Thoracic aorta (tissue), 2 donors: Measurements from ENCODE around the gene CRISPLD2. TPM values are rescaled to one million over a fixed set of nuclear protein-coding genes. Genes with fewer than 3 reads are reported as not detected.

Source experiments
- ATAC-seq: fragments of 150-250 bp; one replicate; pipeline ENCODE4 v1.8.0; 2017; ENCODE audit warnings: low read depth; ENCODE audit not compliant: insufficient number of reproducible peaks, low FRiP score
- DNase-seq: peaks from one replicate; pipeline ENCODE4 v3.0.0-alpha.2; 2020; ENCODE audit warnings: low spot score
- H3K27ac ChIP-seq, 2 donors: fragments of 200-600 bp; sonication (generic); 1 replicate in 1 of 2; 2 replicates in 1 of 2; pipeline ENCODE4 v1.5.1; 2016; ENCODE audit warnings: mild to moderate bottlenecking in 2 of 2, moderate library complexity in 2 of 2
- H3K27me3 ChIP-seq: fragments of 200-600 bp; sonication (generic); replicated peaks from 2 replicates; pipeline ENCODE4 v1.6.0; 2016; ENCODE audit warnings: mild to moderate bottlenecking; ENCODE audit not compliant: insufficient read depth
- H3K36me3 ChIP-seq: fragments of 200-600 bp; sonication (generic); one replicate; pipeline ENCODE4 v1.5.1; 2016
- H3K4me1 ChIP-seq, 2 donors: fragments of 200-600 bp; sonication (generic); 1 replicate in 1 of 2; 2 replicates in 1 of 2; pipeline versions ENCODE4 v1.5.1 to v1.6.0; 2016; ENCODE audit warnings: low read depth in 2 of 2, mild to moderate bottlenecking in 1 of 2; ENCODE audit not compliant: control insufficient read depth in 1 of 2
- H3K4me3 ChIP-seq: fragments of 200-600 bp; sonication (generic); 2 replicates; pipeline ENCODE4 v1.5.1; 2016; ENCODE audit warnings: mild to moderate bottlenecking
- H3K9me3 ChIP-seq: fragments of 200-600 bp; sonication (generic); 2 replicates; pipeline ENCODE4 v1.5.1; 2016
- total RNA-seq, 2 donors: library from RNA; depleted of rRNA; stranded (reverse); fragments of >200 nt; gene quantifications; one replicate each; pipeline versions ENCODE4 v1.1.0 to v1.2.3, GENCODE V29; 2016
- TF ChIP-seq, protein P1 (sequence below): fragments of 200-600 bp; sonication (generic); IDR thresholded peaks from one replicate; pipeline ENCODE4 v1.5.1; 2019; ENCODE audit warnings: antibody characterized with exemption

CRISPLD2 gene
- total RNA-seq, 2 donors from 2014 or later: 116 to 390 TPM

DNA sequence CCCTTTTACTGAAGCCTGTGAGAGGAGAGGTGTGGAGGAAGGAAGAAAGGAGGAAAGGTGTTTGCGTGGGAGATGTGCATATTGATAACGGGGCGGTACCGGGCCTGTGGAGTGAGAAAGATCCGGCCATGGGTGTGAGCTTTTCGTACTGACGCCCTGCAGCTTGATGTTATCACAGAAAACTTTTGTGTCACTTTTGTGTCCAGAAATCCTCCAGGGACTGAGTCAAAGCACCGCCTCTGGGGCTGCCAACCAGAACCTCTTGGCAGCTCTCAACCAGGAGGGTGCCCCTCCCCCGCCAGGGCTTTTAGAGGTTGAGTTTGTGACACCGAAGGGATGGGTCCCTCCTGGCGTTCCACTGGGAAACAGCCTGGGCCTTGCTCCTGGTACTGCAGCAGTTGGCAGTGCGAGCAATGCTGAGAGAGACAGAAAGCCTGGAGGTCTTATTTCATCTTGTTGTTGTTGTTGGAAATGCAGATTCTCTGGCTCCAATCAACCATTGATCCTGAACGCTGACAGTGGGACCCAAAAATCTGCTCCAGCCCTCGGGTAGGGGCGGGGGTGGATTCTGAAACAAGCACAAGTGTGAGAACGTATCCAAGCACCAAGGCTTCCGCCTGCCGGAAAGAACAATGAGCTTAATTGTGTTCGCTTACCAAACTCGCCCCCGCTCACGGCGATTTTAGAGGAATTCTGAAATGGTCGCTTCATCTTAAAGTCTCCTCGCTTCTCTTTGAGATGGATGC lies 65.0 kb downstream of the CRISPLD2 start:
- H3K9me3 ChIP-seq: no peaks in the 10 kb centered on the region
- no peaks in the 10 kb centered on the region for H3K27me3 ChIP-seq
- no peaks in the 10 kb centered on the region for H3K36me3 ChIP-seq
- TF ChIP-seq, protein P1, sequence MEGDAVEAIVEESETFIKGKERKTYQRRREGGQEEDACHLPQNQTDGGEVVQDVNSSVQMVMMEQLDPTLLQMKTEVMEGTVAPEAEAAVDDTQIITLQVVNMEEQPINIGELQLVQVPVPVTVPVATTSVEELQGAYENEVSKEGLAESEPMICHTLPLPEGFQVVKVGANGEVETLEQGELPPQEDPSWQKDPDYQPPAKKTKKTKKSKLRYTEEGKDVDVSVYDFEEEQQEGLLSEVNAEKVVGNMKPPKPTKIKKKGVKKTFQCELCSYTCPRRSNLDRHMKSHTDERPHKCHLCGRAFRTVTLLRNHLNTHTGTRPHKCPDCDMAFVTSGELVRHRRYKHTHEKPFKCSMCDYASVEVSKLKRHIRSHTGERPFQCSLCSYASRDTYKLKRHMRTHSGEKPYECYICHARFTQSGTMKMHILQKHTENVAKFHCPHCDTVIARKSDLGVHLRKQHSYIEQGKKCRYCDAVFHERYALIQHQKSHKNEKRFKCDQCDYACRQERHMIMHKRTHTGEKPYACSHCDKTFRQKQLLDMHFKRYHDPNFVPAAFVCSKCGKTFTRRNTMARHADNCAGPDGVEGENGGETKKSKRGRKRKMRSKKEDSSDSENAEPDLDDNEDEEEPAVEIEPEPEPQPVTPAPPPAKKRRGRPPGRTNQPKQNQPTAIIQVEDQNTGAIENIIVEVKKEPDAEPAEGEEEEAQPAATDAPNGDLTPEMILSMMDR: no peak
- H3K4me3 ChIP-seq: no peak overlapping the region
- peaks cover 0 to 15% of the 10 kb centered on the region in 2 donors for H3K4me1 ChIP-seq
- no peak for DNase-seq
- H3K27ac ChIP-seq: no peak overlapping the region
- no peak for ATAC-seq

DNA sequence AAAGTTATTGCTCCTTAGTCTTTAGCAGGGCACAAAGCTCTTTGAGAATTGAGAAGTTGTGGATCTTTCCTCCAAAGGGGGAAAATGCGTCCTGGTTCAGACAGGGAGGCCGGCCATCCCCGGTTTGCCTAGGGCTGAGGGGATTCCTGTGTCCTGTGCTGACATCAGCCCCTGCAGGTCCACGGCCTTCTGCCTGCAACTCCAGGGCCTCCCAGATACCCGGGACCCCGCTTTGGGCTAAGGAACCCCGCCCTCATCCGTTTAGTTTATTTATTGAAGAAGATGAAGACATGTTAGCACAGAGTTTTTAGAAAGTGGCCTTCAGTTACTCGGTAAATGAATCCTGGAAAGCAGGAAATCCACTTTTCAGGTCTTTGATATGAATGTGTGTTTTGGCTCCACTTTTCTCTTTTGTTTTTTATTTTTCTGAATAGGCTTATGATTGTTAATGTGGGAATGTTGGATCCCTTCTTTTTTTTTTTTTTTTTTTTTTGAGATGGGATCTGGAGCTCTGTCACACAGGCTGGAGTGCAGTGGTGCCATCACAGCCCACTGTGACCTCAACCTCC lies 65.6 kb downstream of the CRISPLD2 start:
- no peaks in the 10 kb centered on the region for H3K9me3 ChIP-seq

DNA sequence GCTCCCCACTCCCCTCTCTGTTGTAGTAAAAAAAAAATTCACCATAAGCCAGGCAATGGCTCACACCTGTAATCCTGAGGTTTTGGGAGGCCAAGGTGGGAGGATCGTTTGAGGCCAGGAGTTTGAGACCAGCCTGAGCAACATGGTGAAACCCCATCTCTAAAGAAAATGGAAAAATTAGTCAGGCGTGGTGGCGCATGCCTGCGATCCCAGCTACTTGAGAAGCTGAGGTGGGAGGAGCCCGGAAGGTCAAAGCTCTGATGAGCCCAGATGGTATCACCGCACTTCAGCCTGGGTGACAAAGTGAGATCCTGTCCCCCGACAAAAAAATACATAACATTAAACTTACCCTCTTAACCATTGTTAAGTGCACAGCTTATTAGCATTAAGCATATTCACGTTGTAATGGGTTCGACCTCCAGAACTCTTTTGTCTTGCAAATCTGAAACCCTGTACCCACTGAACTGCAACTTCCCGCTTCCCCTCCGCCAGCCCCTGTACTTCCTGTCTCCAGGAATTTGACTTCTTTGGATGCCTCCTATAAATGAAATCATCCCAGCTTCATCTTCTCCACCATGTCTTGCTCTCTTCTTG lies 66.8 kb downstream of the CRISPLD2 start:
- H3K27me3 ChIP-seq: no peaks in the 10 kb centered on the region
- TF ChIP-seq, protein P1: no peak
- H3K27ac ChIP-seq: no peak overlapping the region
- ATAC-seq: no peak
- H3K4me3 ChIP-seq: no peak overlapping the region
- peaks cover 0 to 15% of the 10 kb centered on the region in 2 donors for H3K4me1 ChIP-seq
- DNase-seq: no peak
- no peaks in the 10 kb centered on the region for H3K36me3 ChIP-seq
- H3K9me3 ChIP-seq: no peaks in the 10 kb centered on the region

More for the DNA sequence above, 65.6 kb downstream of the CRISPLD2 start:
- no peak overlapping the region for H3K4me3 ChIP-seq
- no peak overlapping the region for H3K27ac ChIP-seq
- H3K36me3 ChIP-seq: no peaks in the 10 kb centered on the region
- H3K4me1 ChIP-seq: peaks cover 0 to 15% of the 10 kb centered on the region in 2 donors
- DNase-seq (no peak), ATAC-seq (no peak)
- H3K27me3 ChIP-seq: no peaks in the 10 kb centered on the region
- TF ChIP-seq, protein P1: no peak

DNA sequence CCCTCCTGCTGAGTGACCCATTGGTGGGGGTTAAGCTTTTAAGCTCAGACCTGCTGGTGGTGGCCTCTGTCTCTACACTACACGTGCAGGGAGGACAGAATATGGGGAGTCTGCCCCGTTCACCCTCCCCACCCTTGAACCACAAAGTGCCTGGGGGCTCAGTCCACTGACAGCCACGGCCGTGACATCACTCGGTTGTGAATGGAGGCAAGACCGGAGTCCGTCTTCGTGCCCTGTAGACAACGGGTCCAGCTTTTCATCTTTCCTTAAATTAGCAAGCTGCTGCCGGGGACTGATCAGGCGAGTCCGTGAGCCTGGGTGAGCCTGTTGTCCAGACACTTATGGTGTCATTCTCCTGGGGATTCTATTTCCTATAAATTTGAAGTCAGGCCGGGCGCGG lies 67.4 kb downstream of the CRISPLD2 start:
- no peak overlapping the region for H3K4me3 ChIP-seq
- no peaks in the 10 kb centered on the region for H3K36me3 ChIP-seq
- no peaks in the 10 kb centered on the region for H3K27me3 ChIP-seq
- no peaks in the 10 kb centered on the region for H3K9me3 ChIP-seq
- no peak for ATAC-seq
- H3K27ac ChIP-seq: no peak overlapping the region
- TF ChIP-seq, protein P1: no peak
- H3K4me1 ChIP-seq: peaks cover 0 to 15% of the 10 kb centered on the region in 2 donors
- DNase-seq: no peak

DNA sequence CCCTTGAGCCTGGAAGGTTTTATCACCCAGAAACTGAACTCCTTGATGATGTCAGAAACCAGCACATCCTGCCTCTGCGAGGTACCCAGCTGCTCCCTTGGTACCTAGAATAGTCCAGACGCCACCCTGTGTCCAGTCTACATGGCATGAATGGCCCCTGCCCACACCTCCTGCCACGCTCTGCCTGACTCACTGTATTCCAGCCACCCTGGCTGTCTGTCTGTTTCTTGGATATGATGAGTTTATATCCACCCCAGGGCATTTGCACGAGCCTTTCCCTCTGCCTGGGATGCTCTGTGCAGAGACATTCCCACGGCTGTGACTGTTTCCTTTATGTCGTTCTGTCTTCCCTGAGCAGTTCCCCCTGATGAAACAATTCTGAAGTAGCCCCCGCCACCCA lies 68.7 kb downstream of the CRISPLD2 start:
- DNase-seq: no peak

More for the DNA sequence above, 68.7 kb downstream of the CRISPLD2 start:
- no peak for ATAC-seq
- Histone ChIP-seq H3K36me3 (no peaks in the 10 kb centered on the region), H3K27ac (no peak overlapping the region), H3K4me1 (peaks cover 0 to 15% of the 10 kb centered on the region in 2 donors), H3K4me3 (no peak overlapping the region), H3K27me3 (no peaks in the 10 kb centered on the region), H3K9me3 (no peaks in the 10 kb centered on the region)
- TF ChIP-seq, protein P1: no peak
